Loucy (cell line): Measurements from ENCODE around the gene INPP4B.

ENCODE experiments used
- CTCF ChIP-seq: fragments of 200-600 bp; sonication (generic); conservative IDR thresholded peaks from 2 replicates; pipeline ENCODE4 v1.5.1; 2014; ENCODE audit warnings: mild to moderate bottlenecking, antibody characterized with exemption, low read length
- EZH2phosphoT487 ChIP-seq: fragments of 200-600 bp; IDR thresholded peaks from 2 replicates; pipeline ENCODE4 v1.6.1; 2018; ENCODE audit warnings: antibody characterized with exemption, mild to moderate bottlenecking, moderate library complexity, borderline replicate concordance

DNA sequence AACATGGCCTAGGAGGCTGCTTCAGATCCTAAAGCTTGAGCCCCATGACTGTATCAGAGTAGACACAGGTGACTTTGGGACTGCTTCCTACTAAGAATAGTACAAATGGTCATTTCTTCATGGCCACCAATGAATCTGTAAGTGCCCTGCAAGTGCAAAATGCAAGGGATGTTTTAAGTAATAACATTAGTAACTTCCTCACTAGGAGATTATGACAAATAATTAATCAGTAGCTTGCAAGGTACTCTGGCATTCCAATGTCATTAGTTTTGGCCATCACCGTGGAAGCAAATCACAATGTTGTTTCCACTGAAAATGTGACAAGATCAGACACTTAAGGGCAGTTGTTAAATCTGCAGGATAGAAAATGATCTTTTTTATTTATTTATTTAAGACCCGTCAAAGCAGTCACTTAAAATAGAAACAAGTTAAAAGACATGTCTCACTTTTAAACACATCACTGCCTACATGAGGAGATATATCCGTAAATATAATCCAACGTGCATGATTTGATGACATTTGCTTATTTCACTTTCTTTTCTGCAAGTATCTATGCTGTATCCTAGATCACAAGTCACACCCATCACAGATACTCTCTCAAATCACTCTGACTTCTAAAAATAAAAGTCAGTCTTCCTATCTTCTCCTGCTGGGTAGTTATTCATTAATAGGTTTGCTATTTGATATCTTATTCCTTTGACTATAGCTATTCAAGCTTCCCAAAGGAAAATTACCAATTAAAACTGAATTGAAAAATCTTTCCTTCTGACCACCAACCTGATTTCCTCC lies 809.1 kb downstream of the INPP4B start:
- TF ChIP-seq CTCF (no peak), EZH2phosphoT487 (no peak)
